K562 (cell line): Measurements from ENCODE around the gene TPRX2. TPM values are rescaled to one million over a fixed set of nuclear protein-coding genes. Genes with fewer than 3 reads are reported as not detected.

Source experiments
- CTBP1 ChIP-seq: fragments of 450-650 bp; IDR thresholded peaks from 2 replicates; pipeline ENCODE4 v1.6.1; 2016; ENCODE audit warnings: borderline replicate concordance
- DACH1 ChIP-seq: fragments of 450-650 bp; IDR thresholded peaks from 2 replicates; pipeline ENCODE4 v1.6.1; 2018; ENCODE audit not compliant: partially characterized antibody
- ELK3 ChIP-seq: fragments of 450-650 bp; formaldehyde crosslinking; IDR thresholded peaks from 2 replicates; pipeline ENCODE4 v1.4.0; 2020; ENCODE audit warnings: mild to moderate bottlenecking
- MECOM ChIP-seq: fragments of 250-450 bp; sonication (Bioruptor Pico); IDR thresholded peaks from 2 replicates; pipeline ENCODE4 v1.8.0; 2022; ENCODE audit warnings: inconsistent platforms
- MYBL2 ChIP-seq, 2 experiments: fragments of 450-650 bp in 1 of 2; sonication (generic) in 1 of 2; formaldehyde crosslinking in 1 of 2; IDR thresholded peaks; 2 replicates each; pipeline versions ENCODE4 v1.6.1 to v1.8.1; 2017 to 2022; ENCODE audit warnings: borderline replicate concordance in 1 of 2, inconsistent platforms in 1 of 2, low read depth in 1 of 2, mild to moderate bottlenecking in 1 of 2, missing genetic modification reagents in 1 of 2, moderate library complexity in 1 of 2
- PML ChIP-seq: IDR thresholded peaks from 2 replicates; pipeline ENCODE4 v1.6.1; 2012; ENCODE audit warnings: low read length, inconsistent platforms
- SMARCE1 ChIP-seq: fragments of 450-650 bp; IDR thresholded peaks from 2 replicates; pipeline ENCODE4 v1.7.1; 2016; ENCODE audit warnings: mild to moderate bottlenecking
- STAT5B ChIP-seq: fragments of 250-450 bp; sonication (Bioruptor Pico); IDR thresholded peaks from 2 replicates; pipeline ENCODE4 v1.8.0; 2021; ENCODE audit warnings: mild to moderate bottlenecking, inconsistent platforms
- TFAP4 ChIP-seq: sonication (generic); formaldehyde crosslinking; IDR thresholded peaks from 2 replicates; pipeline ENCODE4 v1.8.0; 2022; ENCODE audit warnings: missing genetic modification reagents, mild to moderate bottlenecking, moderate library complexity, borderline replicate concordance
- THAP7 ChIP-seq: fragments of 250-450 bp; sonication (Bioruptor Pico); IDR thresholded peaks from 2 replicates; pipeline ENCODE4 v1.5.0; 2021
- XRCC5 ChIP-seq: fragments of 200-400 bp; formaldehyde crosslinking; IDR thresholded peaks from 2 replicates; pipeline ENCODE4 v1.6.1; 2017; ENCODE audit warnings: low read depth, mild to moderate bottlenecking, low read length
- ZNF140 ChIP-seq: fragments of 250-450 bp; sonication (Bioruptor Pico); IDR thresholded peaks from 2 replicates; pipeline ENCODE4 v1.8.0; 2021; ENCODE audit warnings: moderate library complexity, mild to moderate bottlenecking, inconsistent platforms
- ZNF511 ChIP-seq: sonication (generic); formaldehyde crosslinking; IDR thresholded peaks from 2 replicates; pipeline ENCODE4 v1.8.0; 2022; ENCODE audit warnings: mild to moderate bottlenecking, missing genetic modification reagents
- ZNF518B ChIP-seq: fragments of 250-450 bp; sonication (Bioruptor Pico); IDR thresholded peaks from 2 replicates; pipeline ENCODE4 v1.5.0; 2021; ENCODE audit warnings: mild to moderate bottlenecking, moderate library complexity
- polyA plus RNA-seq, 8 experiments: library from polyadenylated mRNA; depleted of rRNA in 4 of 8; stranded (reverse) in 5 of 8; unstranded in 3 of 8; fragments of >200 nt; fragmentation: Nextera tagmentation in 2 of 8; fragmentation: Illumina TruSeq in 1 of 8; extraction: Ambion mirVana in 2 of 8; extraction: Trizol in 1 of 8; gene quantifications; 2 replicates each; pipeline versions ENCODE4 v1.2.1 to v1.2.3, GENCODE V29; 2011 to 2014; ENCODE audit warnings: inconsistent platforms in 1 of 8, missing spikeins in 1 of 8
- total RNA-seq, 7 experiments: library from RNA; depleted of rRNA in 6 of 7; stranded (reverse); fragments of >200 nt in 6 of 7; fragmentation: Illumina TruSeq in 2 of 7; extraction: Trizol in 2 of 7; gene quantifications; 2 replicates each; pipeline versions ENCODE4 v1.2.1 to v1.2.3, GENCODE V29; 2011 to 2021; ENCODE audit warnings: low replicate concordance in 1 of 7

The TPRX2 gene
- total and polyA plus RNA-seq, 9 of the 15 experiments (the other 6 are each of a cell fraction or from before 2014, with no cell fraction given) = not detected

GRCh38 chr19:47891923-47892666 is 33.1 kb downstream of the TPRX2 start (continued):
- TF ChIP-seq ZNF518B (CRISPR knock-in tag) (no peak), TFAP4 (CRISPR knock-in tag) (peak; percentile 60), SMARCE1 (peak; percentile 97), DACH1 (peak; percentile 72), CTBP1 (no peak; the same call in 1 of the 2 replicates), MECOM (no peak; the same call in 1 of the 2 replicates), STAT5B (no peak), XRCC5 (no peak), ZNF140 (CRISPR knock-in tag) (no peak), THAP7 (CRISPR knock-in tag) (no peak), PML (peak; percentile 99), ELK3 (CRISPR knock-in tag) (no peak), MYBL2 (IDR thresholded peaks at IDR 0.05; ENCODE audit: low read depth) (no peak), MYBL2 (CRISPR knock-in tag; IDR thresholded peaks at IDR 0.05; ENCODE audit: borderline replicate concordance) (no peak), ZNF511 (no peak)
